Ecto neural progenitor cell (in vitro differentiated cells): Measurements from ENCODE around the gene CISD2.
"Not testable (repeated sequence)": the region's sequence is repeated elsewhere in the genome, so short reads cannot be mapped to it uniquely, and the experiment has no call there.

ENCODE experiments used
- DNase-seq: peaks from one replicate; pipeline ENCODE4 v3.0.0-alpha.2; 2018; ENCODE audit warnings: low spot score

Gene CISD2

DNA sequence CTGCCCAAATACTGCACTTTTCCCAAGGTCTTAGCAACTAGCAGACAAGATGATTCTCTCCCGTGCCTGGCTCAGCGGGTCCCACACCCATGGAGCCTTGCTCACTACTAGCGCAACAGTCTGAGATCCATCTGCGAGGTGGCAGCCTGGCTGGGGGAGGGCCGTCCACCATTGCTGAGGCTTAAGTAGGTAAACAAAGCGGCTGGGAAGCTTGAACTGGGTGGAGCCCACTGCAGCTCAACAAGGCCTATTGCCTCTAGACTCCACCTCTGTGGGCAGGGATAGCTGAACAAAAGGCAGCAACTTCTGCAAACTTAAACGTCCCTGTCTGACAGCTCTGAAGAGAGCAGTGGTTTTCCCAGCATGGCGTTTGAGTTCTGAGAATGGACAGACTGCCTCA, 50.9 kb downstream of the CISD2 start:
- not testable (repeated sequence) for DNase-seq

DNA sequence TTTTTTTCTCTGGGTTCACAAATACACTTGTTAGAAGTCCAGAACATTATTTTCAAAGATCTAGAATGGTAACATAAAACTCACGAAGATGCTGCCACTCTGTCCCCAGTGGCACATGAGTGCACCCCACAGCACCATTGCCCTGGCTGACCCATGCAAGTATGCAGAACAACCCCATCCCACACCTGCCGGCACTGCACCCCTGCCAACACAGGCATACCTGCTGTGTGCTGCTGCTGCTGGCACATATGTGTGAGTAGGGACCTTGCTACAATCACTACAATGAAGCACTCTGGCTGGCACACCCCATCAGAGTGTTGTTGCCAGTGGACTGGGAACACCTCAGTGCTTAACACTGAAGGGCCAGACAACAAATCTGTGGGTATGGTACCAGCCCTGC, 66.9 kb downstream of the CISD2 start:
- no peak for DNase-seq

DNA sequence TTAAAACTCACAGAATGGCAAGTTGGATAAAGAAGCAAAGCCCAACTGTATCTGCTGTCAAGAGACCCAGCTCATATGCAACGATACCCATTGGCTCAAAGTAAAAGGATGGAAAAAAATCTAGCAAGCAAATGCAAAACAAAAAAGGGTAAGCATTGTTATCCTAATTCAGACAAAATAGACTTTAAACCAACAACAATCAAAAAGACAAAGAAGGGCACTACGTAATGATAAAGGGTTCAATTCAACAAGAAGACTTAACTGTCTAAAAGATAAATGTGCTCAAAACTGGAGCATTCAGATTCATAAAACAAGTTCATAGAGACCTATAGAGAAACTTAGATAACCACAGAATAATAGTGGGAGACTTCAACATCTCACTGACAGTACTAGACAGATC, 69.3 kb downstream of the CISD2 start:
- DNase-seq = not testable (repeated sequence)
